HG02571 (cell line): ENCODE measurements around the gene SPHKAP.
"Not testable (repeated sequence)": the region's sequence is repeated elsewhere in the genome, so short reads cannot be mapped to it uniquely, and the experiment has no call there.

Experiments used
- ATAC-seq: cut with Tn5 transposase; IDR thresholded peaks from one replicate; pipeline ENCODE4 v1.9.1; 2021; ENCODE audit warnings: mild to moderate bottlenecking, moderate library complexity; ENCODE audit not compliant: unreplicated experiment

SPHKAP gene

DNA sequence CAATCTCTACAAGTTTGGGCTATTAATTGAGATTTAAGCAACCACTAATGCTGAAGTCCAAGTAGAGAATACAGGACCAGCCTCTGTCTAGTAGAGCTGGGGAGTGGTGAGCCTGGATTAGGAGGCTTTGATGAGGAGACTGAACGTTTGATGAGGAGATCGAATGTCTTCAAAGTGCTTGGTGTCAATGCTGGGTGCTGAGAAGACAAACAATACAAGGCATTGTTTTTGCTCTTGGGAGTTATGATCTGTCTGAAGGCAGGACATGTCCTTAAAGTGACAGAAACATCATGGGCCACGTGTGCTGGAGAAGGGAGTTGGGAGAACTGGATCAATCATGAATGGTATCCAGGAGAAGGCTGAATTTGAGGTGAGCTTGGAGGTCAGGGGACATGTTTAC is 143.6 kb downstream of the SPHKAP start:
- no peak for ATAC-seq

DNA sequence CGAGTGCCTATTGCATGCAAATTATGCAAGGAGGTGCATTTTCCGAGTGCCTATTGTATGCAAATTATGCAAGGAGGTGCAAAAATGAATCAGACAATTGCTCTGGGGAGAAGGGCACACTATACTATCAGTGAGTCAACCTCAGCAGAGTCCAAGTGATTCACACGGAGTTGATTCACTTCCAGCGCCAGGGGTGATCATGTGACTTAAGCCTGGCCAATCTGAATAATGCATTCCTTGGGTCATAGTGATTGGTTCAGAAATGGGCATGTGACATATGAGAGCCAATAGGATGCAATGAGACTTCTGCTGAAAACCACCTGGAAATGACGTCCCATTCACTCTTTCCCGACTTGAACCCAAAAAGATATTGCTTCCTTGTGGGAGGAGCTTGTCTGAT is 157.9 kb downstream of the SPHKAP start:
- ATAC-seq: no peak

DNA sequence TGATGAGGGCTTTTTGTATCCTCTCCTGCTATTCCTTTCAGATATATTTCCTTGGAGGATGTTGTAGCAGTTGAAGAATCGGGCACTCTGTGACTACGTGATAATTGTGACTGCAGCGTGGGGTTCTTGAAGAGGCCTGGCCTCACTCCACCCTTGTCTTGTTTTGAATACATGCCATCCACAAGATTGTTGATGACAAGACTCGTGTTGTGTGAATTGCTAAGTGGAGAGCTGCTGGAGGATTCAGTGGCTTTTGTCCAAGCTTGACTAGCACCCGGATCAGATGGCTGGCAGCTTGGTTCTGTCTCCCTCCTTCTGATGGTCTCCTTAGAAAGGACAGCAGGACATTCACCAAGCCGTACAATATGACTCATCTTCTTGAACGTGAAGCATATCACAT is 163.2 kb downstream of the SPHKAP start:
- ATAC-seq: no peak

DNA sequence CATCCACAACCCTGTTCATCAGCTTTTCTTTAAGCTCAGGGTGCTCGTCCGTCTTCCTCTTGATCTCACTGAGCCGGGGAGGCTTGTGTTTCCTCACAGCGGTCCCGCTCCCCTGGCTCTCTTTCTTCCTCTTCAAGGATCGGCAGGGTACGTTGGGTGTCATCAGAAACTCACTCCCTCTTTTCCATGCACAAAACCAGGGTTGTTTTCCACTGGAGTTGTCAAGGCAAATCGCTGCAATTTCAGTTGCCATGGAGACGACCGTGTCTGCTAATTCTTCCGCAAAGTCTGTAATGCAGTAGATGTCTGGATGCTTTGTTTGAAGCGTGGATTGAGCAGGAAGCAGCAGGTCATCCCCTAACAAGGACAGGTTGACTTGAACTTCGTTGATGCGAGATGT is 163.7 kb downstream of the SPHKAP start:
- ATAC-seq: no peak

DNA sequence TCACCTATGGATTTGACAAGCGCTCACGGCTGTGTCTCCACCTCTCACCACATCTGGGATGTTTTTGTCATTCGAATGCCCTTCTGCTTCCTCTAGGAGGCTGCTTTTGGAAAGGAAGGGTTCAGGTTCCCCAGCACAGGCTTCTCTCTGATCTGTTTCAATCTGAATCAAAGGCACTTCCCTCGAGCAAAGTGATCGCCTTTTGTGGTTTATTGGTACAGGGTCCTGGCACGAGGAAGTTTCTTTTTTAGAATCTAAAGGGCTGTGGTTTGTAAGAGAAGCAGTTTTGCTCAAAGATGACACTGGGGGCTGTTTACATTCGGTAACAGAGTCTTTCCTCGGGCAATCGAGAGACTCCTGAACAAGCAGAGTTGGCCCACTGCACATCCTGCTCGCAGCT is 165.1 kb downstream of the SPHKAP start:
- ATAC-seq: no peak

DNA sequence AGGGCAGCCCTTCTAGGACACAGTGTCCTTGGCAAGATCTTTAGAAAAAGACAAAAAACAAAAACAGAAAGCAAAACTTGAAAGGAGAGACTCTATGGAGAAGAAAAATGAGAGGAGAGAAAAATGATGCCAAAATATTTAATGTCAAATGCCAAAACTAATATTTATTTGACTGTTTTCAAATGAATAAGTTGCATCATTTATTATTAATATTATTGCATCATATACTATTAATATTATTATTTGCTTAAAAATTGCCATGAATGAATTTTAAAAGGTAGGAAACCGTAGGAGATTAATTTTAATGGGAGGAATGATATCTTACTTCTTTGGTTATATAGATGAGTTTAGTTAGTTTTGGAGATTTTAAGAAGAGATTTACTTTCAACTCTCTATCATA is 165.7 kb downstream of the SPHKAP start:
- no peak for ATAC-seq

DNA sequence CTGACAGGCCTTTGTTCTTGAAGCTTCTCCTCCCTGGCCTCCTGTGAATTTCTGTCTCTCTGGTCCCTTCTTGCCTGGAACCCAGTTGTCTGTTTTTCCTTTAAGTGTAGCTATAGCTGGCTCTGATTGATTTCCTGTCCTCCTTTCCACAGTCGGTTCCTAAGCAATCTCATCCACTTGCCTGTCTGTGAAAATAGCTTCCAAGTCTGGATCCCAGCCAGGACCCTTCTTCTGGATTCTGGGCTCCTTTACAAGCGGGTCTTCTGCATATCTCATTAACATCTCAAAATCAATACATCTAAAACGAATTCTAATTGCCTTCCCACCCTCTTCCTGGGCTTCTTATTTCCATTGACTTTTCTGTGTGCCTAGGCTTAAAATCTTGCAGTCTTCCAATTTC is 185.1 kb downstream of the SPHKAP start:
- no peak for ATAC-seq

DNA sequence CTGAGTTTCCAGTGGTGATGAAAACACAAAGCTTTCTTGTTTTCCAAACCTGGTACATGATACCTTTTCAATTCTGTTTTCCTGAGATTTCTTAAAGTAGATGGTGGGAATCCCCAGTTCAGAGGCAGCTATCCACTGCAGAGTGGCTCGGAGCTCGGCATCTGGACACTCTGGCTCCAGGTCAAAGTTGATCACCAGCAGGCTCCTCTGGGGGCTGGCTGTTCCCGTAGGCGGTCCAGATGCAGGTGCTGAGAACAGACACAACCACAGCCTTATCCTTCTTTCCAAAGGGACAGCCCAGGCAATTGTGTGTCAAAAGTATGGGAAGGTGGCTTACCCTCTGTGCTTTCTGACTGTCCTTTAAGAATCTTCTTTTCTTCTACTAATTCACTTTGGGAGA is 190.6 kb downstream of the SPHKAP start:
- no peak for ATAC-seq

DNA sequence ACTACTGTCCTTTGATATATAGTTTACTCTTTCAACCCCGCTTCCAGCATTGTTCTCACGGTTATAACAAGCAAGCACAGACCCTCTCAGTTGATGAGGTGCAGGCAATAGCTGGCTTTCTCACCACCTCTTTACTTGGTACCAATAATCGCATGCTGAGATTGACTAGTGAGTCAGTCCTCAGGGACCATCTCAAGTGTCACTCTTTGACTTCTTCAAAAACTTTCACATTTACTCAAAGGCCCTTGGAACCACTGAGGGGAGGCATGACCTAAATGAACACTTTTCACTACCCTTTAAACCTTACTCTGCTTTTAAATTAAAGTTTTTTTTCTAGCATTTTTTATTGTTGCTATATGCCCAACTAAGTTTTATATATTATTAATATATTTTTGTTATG is 208.2 kb downstream of the SPHKAP start:
- ATAC-seq: no peak

DNA sequence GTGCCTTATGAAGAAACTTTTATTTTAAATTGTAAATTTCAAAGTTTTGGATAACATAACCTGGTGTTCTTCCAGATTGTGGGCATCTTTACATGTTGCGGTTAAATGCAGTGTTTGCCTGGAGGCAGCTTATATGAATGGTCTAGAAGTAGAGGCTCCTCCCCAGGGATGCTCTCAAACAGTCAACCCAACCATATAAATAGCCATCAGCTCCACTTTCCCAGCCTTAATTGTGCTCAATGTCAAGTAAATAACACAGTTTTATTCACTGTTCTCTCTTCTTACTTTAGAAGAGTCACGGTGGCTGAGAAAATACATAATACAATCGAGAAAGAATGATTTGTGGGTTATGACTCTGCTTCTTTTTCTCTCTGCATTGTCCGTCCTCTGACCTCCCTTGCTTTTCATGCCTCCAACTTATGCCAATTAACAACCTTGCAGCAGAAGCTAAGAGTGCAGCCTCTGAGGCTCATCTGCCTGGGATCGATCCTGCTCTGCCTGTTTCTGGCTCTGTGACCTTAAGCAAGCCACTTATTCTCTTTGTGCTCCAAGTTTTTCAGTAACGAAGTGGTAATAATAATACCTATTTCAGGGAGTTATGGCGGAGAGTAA is 209.8 kb downstream of the SPHKAP start:
- ATAC-seq: no peak

DNA sequence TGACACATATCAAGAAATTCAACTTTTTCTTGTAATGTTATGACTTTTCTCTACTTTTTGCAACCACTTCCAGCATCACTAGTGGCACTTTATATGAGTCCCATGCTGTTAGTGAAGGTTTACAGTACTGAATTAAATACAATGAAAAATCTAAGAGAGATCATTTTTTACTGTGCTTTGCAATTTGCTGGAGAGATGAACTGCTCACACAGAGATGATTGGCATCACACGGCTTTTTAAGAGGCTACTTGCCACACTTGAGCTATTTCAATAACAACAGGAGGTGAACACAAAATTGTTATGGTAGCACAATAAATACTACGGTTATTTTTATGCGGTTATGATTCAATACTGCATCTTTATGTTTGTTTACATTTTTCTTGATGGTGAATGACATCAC is 221.2 kb downstream of the SPHKAP start:
- ATAC-seq: no peak

DNA sequence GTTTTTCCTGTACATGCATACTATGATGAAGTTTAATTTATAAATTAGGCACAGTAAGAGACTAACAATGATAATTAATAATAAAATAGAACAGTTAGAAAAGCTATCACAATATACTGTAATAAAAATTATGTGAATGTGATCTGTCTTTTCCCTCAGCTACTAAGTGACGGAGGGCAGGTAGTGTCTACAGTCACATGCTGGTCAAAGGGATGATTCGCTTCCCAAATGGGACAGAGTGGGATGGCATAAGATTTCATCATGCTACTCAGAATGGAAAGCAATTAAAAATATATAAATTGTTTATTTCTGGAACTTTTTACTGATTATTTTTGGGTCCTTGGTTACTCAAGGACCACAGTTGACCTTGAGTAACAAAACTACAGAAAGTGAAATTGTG is 238.5 kb downstream of the SPHKAP start:
- no peak for ATAC-seq

DNA sequence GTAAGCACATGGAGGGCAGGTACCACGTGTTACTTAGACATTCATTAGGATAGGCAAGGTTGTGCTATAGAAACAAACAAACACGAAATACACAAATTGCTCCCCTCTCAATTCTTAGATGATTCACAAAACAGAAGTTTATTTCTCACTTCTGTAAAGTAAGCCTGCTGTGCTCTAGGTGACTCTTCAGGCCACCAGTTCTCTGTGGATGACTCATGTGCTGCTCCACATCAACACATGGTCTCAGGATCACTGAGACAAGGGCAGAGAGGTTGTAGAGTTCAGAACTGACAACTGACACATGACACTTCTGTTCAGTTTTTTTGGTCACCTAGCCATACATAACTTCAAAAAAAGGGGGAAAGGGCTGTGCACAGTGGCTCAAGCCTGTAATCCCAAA is 239.5 kb downstream of the SPHKAP start:
- ATAC-seq: peak; percentile 53

DNA sequence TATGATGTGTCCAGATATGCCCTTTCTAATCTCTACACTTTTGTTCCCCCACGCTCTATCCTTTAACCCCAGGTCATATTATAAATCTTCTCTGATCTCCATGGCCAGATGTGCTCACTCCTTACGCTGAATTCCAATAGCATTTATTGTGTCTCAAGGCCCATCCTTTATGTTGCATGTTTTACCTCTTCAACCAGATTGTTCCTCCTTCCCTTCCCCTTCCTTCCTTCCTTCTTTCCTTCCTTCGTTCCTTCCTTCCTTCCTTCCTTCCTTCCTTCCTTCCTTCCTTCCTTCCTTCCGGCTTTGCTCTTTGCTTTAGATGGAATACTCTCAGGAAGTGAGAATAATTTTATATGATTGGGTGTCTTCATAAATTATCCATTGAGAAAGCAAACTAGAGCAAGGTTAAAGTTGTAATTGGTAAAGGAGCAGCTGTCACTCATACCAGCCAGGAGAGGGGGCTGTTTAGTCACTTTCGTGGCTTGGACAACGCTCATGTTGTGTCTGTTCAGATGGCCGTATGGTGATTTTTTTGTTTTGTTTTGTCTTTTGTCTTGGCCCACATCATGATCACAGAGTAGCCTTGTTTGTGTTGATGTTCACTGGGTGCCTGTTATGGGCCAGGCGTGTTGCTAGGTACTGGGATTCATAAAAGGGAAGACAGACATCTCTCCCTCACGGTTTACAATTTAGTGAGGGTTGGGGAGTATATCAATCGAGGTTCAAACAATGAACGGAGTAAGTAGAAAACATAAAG is 242.0 kb downstream of the SPHKAP start:
- ATAC-seq: no peak

DNA sequence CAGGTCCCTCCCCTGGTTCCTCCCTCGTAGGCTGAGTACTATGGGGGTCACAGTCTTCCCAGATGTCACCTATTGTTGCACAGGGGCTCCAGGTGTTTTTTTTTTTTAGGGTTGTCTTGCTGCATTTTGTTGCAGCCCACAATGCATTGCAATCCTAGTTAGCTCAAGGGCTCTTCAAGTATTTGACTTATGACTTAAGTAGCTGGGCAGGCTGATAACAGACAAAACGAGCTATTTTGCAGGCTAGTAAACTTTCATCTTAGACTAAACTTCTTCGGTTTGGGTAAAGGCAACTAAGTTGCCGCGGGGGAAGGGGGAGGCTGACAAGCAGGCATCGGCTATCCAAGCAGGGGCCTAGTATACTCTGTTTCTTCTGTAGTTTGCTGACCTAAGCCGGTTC is 245.2 kb downstream of the SPHKAP start:
- ATAC-seq: not testable (repeated sequence)

DNA sequence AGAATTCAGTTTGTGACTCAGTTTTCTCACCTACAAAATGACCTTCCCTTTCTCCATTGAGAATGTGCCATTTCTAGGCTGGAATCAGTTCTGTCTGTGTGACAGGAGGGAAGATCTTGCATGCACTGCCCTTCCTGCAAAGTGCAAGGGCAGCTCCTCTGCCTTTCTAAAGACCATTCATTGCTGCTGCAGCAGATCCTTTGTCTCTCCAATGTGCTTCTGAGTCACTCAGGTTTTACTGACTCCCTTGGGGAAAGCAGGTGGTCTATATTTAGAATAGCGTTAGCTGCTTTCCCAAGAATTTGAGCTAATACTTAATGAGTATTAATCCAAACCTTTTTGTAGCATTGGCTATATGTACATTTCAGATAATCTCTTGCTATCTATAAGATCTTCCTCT is 247.6 kb downstream of the SPHKAP start:
- ATAC-seq: no peak

DNA sequence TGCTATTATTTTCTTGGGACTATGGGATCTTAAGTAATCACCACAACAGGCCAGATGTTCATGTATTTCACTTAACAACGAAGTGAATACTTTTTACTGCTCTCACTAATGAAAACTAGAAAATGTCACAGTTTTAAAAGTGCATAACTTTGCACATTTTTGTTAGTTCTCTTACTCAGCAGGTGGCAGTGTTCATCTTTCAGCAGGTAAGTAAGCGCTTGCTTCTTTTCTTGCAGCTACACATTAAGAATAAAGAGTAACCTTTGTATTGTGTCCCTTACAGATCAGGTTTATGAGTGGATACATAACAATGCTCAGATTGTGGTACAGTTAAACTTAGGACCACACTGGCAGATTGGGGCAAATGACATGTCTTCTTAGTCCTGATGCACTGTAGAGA is 249.1 kb downstream of the SPHKAP start:
- ATAC-seq: no peak

DNA sequence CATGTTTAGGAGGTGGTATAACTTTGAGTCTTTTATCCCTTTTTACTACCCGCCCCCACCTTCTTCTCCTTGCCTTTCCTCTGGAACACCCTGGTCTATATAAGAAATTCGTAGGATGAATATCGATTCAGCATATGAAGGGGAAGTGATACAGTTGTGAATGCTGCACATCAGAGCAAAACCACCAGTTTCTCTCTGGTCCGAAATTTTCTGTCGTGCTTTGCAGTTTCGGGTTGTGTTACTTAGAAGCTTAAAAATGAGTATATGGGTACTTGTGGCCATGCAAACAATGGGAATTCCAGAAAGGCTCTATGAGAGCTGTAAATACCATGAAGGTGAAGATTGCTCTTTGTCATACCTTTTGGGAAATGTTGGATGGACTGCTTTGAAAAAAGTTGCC is 249.5 kb downstream of the SPHKAP start:
- ATAC-seq: no peak
